B cell (primary cell): Measurements from ENCODE around the gene SYTL4. TPM values are rescaled to one million over a fixed set of nuclear protein-coding genes. Genes with fewer than 3 reads are reported as not detected.

Source experiments
- ATAC-seq: fragments of 200-7000 bp; cut with Tn5 transposase; one replicate; pipeline ENCODE4 v1.10.0; 2021; ENCODE audit warnings: low read depth, mild to moderate bottlenecking, moderate number of reproducible peaks, moderate library complexity
- CTCF ChIA-PET: fragments of 350-600 bp; sonication (Branson Sonifier 250); formaldehyde crosslinking; loops from one replicate; lab custom pipeline; 2021; ENCODE audit warnings: antibody characterized with exemption, inconsistent platforms; lab: Charles Lee
- POLR2A ChIA-PET: fragments of 350-600 bp; sonication (Branson Sonifier 250); formaldehyde crosslinking; loops from one replicate; lab custom pipeline; 2021; ENCODE audit warnings: antibody characterized with exemption; lab: Charles Lee
- DNase-seq: peaks from one replicate; pipeline ENCODE4 v3.0.0; 2013
- H2AFZ ChIP-seq: 2 replicates; pipeline ENCODE4 v1.6.1; 2012; ENCODE audit warnings: mild to moderate bottlenecking, low read depth, low read length; ENCODE audit not compliant: insufficient read depth, poor library complexity, severe bottlenecking
- H3K27ac ChIP-seq, 2 donors: 1 replicate in 1 of 2; 2 replicates in 1 of 2; pipeline ENCODE4 v1.5.1; 2012 to 2013; ENCODE audit warnings: low read length in 2 of 2, mild to moderate bottlenecking in 2 of 2, moderate library complexity in 1 of 2
- H3K27me3 ChIP-seq, 4 experiments: fragments of 200-600 bp in 1 of 4; sonication (generic) in 1 of 4; replicated peaks in 1 of 4; 1 replicate in 2 of 4; 2 replicates in 2 of 4; pipeline versions ENCODE4 v1.6.1 to v1.7.0; 2013 to 2016; ENCODE audit warnings: low read length in 3 of 4, mild to moderate bottlenecking in 2 of 4, mixed read lengths in 1 of 4, moderate library complexity in 1 of 4; ENCODE audit not compliant: insufficient read depth in 4 of 4, control insufficient read depth in 3 of 4; ENCODE audit errors: control extremely low read depth in 1 of 4
- H3K36me3 ChIP-seq, 2 experiments: replicated peaks in 1 of 2; 1 replicate in 1 of 2; 2 replicates in 1 of 2; pipeline versions ENCODE4 v1.6.1 to v1.7.1; 2013; ENCODE audit warnings: low read length in 1 of 2; ENCODE audit not compliant: insufficient read depth in 2 of 2, control insufficient read depth in 1 of 2; ENCODE audit errors: control extremely low read depth in 1 of 2, extremely low read depth in 1 of 2
- H3K4me1 ChIP-seq, 2 donors: fragments of 200-600 bp in 1 of 2; sonication (generic) in 1 of 2; 1 replicate in 1 of 2; 2 replicates in 1 of 2; pipeline versions ENCODE4 v1.5.1 to v1.6.1; 2013 to 2017; ENCODE audit warnings: low read length in 2 of 2; ENCODE audit not compliant: control insufficient read depth in 2 of 2, insufficient read depth in 2 of 2
- H3K4me2 ChIP-seq: replicated peaks from 2 replicates; pipeline ENCODE3; 2012; ENCODE audit warnings: mild to moderate bottlenecking, low read depth, low read length; ENCODE audit not compliant: poor library complexity, severe bottlenecking
- H3K4me3 ChIP-seq, 5 experiments: fragments of 200-600 bp in 1 of 5; sonication (generic) in 1 of 5; 1 replicate in 3 of 5; 2 replicates in 2 of 5; pipeline versions ENCODE4 v1.5.1 to v1.7.0; 2011 to 2016; ENCODE audit warnings: low read length in 4 of 5, mild to moderate bottlenecking in 4 of 5, low read depth in 2 of 5, control low read depth in 1 of 5, moderate library complexity in 1 of 5; ENCODE audit not compliant: insufficient read depth in 1 of 5; ENCODE audit errors: control extremely low read depth in 1 of 5, extremely low read depth in 1 of 5
- H3K79me2 ChIP-seq: fragments of 200-600 bp; sonication (generic); one replicate; pipeline ENCODE4 v1.6.0; 2016; ENCODE audit warnings: low read length; ENCODE audit not compliant: control insufficient read depth, insufficient read depth
- H3K9ac ChIP-seq: fragments of 200-600 bp; sonication (generic); 2 replicates; pipeline ENCODE4 v1.6.1; 2017; ENCODE audit warnings: mild to moderate bottlenecking, low read length, moderate library complexity
- H3K9me3 ChIP-seq, 3 donors: one replicate each; pipeline versions ENCODE4 v1.6.1 to v1.7.1; 2013; ENCODE audit warnings: low read length in 2 of 3; ENCODE audit not compliant: control insufficient read depth in 2 of 3, insufficient read depth in 1 of 3; ENCODE audit errors: control extremely low read depth in 1 of 3
- H4K20me1 ChIP-seq: 2 replicates; pipeline ENCODE4 v1.6.0; 2012; ENCODE audit warnings: mild to moderate bottlenecking, low read length; ENCODE audit not compliant: insufficient read depth, control insufficient read depth, poor library complexity, severe bottlenecking
- H3K27ac Mint-ChIP-seq: one replicate; pipeline ENCODE4 v1.8.0; 2021; ENCODE audit warnings: mixed read lengths
- H3K27me3 Mint-ChIP-seq: one replicate; pipeline ENCODE4 v1.8.0; 2021; ENCODE audit warnings: mixed read lengths
- H3K4me1 Mint-ChIP-seq: one replicate; pipeline ENCODE4 v1.8.0; 2021; ENCODE audit warnings: mixed read lengths
- H3K4me3 Mint-ChIP-seq: one replicate; pipeline ENCODE4 v1.8.0; 2021; ENCODE audit warnings: mixed read lengths
- H3K9me3 Mint-ChIP-seq: one replicate; pipeline ENCODE4 v1.8.0; 2022; ENCODE audit warnings: mixed read lengths; ENCODE audit not compliant: insufficient read depth
- CTCF ChIP-seq: fragments of 200-600 bp; IDR thresholded peaks from one replicate; pipeline ENCODE4 v1.8.0; 2022; ENCODE audit warnings: antibody characterized with exemption, mild to moderate bottlenecking
- EZH2 ChIP-seq: IDR thresholded peaks from 2 replicates; pipeline ENCODE4 v1.6.1; 2012; ENCODE audit warnings: borderline replicate concordance, low read depth, mild to moderate bottlenecking, moderate library complexity, low read length; ENCODE audit not compliant: insufficient read depth, poor library complexity, severe bottlenecking
- WGBS: methylation state at CpG from one replicate; pipeline ENCODE4 v1.1.5; 2013; ENCODE audit warnings: missing lambda C conversion rate; ENCODE audit not compliant: insufficient coverage; 5-methylcytosine and 5-hydroxymethylcytosine counted together
- intact Hi-C: fragments of 100-400 bp; cut with micrococcal nuclease; formaldehyde crosslinking; loops from one replicate; pipeline ENCODE4 v1.10.0; 2022
- polyA plus RNA-seq: library from polyadenylated mRNA; depleted of rRNA; stranded (reverse); fragments of >200 nt; gene quantifications from 2 replicates; pipeline ENCODE4 v1.2.3, GENCODE V29; 2012
- total RNA-seq, 2 donors: library from RNA; stranded (reverse); fragments of 120-200 nt in 1 of 2; gene quantifications; 1 replicate in 1 of 2; 2 replicates in 1 of 2; pipeline versions ENCODE4 v1.2.3 to v1.2.4, GENCODE V29; 2013 to 2022

SYTL4 gene
- total and polyA plus RNA-seq, 2 donors (not counting 1 experiment from before 2014, with no cell fraction given): 0.16 TPM; not detected in 1

- Mint-ChIP-seq H3K4me3 (no peak overlapping the region), H3K4me1 (peaks cover 16% of the 10 kb centered on the region), H3K27ac (no peak overlapping the region), H3K9me3 (no peaks in the 10 kb centered on the region), H3K27me3 (no peaks in the 10 kb centered on the region)
- Histone ChIP-seq H3K36me3 (no peaks in the 10 kb centered on the region), H3K4me3 (no peak overlapping the region), H4K20me1 (no peaks in the 10 kb centered on the region), H3K27ac (no peak overlapping the region), H3K79me2 (no peaks in the 10 kb centered on the region), H3K9ac (no peak overlapping the region), H3K27me3 (no peaks in the 10 kb centered on the region), H3K4me1 (peaks cover 10 to 14% of the 10 kb centered on the region in 2 donors), H3K4me2 (no peak overlapping the region), H2AFZ (no peak overlapping the region), H3K9me3 (no peaks in the 10 kb centered on the region)
- TF ChIP-seq CTCF (no peak), EZH2 (no peak)
- no CpG with 5 or more reads among the region's 3 CpGs for WGBS
- CTCF ChIA-PET: interaction anchor here (2.7 kb wide), 1 partner anchor 87 kb away, joined by 12 read pairs; no protein-coding TSS in a partner anchor
- DNase-seq (no peak), ATAC-seq (no peak)
- POLR2A ChIA-PET: no interaction called here
- intact Hi-C loops: no loop called here
Measured at GRCh38 chrX:100681599-100681998, 50.3 kb downstream of the SYTL4 start.

- no peak overlapping the region for H3K27ac Mint-ChIP-seq
Measured at GRCh38 chrX:100680756-100681155, 51.2 kb downstream of the SYTL4 start.

More at GRCh38 chrX:100680756-100681155, 51.2 kb downstream of the SYTL4 start:
- Histone ChIP-seq H3K36me3 (no peaks in the 10 kb centered on the region), H3K9ac (no peak overlapping the region), H3K4me1 (peaks cover 1 to 6% of the 10 kb centered on the region in 2 donors), H3K9me3 (no peaks in the 10 kb centered on the region), H3K4me2 (no peak overlapping the region), H3K79me2 (no peaks in the 10 kb centered on the region), H4K20me1 (no peaks in the 10 kb centered on the region), H2AFZ (no peak overlapping the region), H3K4me3 (no peak overlapping the region), H3K27ac (no peak overlapping the region), H3K27me3 (no peaks in the 10 kb centered on the region)
- H3K27me3 Mint-ChIP-seq: no peaks in the 10 kb centered on the region
- ATAC-seq (no peak), DNase-seq (no peak)
- TF ChIP-seq CTCF (no peak), EZH2 (no peak)
- intact Hi-C loops: no loop called here
- H3K9me3 Mint-ChIP-seq: no peaks in the 10 kb centered on the region
- H3K4me3 Mint-ChIP-seq: no peak overlapping the region
- ChIA-PET POLR2A (no interaction called here), CTCF (interaction anchor here (2.7 kb wide), 1 partner anchor 88 kb away, joined by 12 read pairs; no protein-coding TSS in a partner anchor)
- WGBS: 60% methylated on average over 1 of the region's 2 CpGs
- peaks cover 8% of the 10 kb centered on the region for H3K4me1 Mint-ChIP-seq
